Measurements from ENCODE around the gene SLC7A5. TPM values are rescaled to one million over a fixed set of nuclear protein-coding genes. Genes with fewer than 3 reads are reported as not detected.

Gene SLC7A5
- total and polyA plus RNA-seq, 2 of the 13 experiments (the other 11 are each of a cell fraction or from before 2014, with no cell fraction given) = 79.6 to 155 TPM

- ATAC-seq (peak; percentile 85), FAIRE-seq (peak; percentile 98)
- TF ChIP-seq ZNF362 (CRISPR knock-in tag; IDR thresholded peaks at IDR 0.05; ENCODE audit: borderline replicate concordance) = peak; percentile 97
- peak; percentile 90 for TF ChIP-seq KLF12 (CRISPR knock-in tag; IDR thresholded peaks at IDR 0.05; ENCODE audit: borderline replicate concordance)
- TF ChIP-seq, protein P1, sequence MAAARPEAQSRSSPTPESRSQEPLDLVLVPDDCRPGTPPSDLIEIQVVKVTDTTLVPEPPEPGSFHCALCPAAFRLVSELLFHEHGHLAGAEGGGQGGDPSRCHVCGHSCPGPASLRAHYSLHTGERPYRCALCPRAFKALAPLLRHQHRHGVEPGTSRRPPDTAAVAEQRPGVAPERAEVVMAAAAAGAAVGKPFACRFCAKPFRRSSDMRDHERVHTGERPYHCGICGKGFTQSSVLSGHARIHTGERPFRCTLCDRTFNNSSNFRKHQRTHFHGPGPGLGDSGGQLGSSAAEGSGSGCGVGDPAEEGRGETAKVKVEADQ (CRISPR knock-in tag; IDR thresholded peaks at IDR 0.05; ENCODE audit: borderline replicate concordance) = peak; percentile 92
- TF ChIP-seq KAT8 (CRISPR knock-in tag; IDR thresholded peaks at IDR 0.05) = peak; percentile 69
- no peak for TF ChIP-seq CSRNP2 (CRISPR knock-in tag; conservative IDR thresholded peaks at IDR 0.05; ENCODE audit: low read depth)
- TF ChIP-seq U2AF2 (IDR thresholded peaks at IDR 0.05; ENCODE audit: low read depth, low read length) = no peak
- TF ChIP-seq MXD1 (CRISPR knock-in tag; IDR thresholded peaks at IDR 0.05) = no peak; the same call in none of the 2 replicates
- TF ChIP-seq RAD51 (IDR thresholded peaks at IDR 0.05; ENCODE audit: borderline replicate concordance) = peak; percentile 95
- TF ChIP-seq PAF1 (CRISPR knock-in tag; IDR thresholded peaks at IDR 0.05) = 0 out of 2 replicates have a peak, but pooled peaks have one; percentile 76
- TF ChIP-seq, protein P2, sequence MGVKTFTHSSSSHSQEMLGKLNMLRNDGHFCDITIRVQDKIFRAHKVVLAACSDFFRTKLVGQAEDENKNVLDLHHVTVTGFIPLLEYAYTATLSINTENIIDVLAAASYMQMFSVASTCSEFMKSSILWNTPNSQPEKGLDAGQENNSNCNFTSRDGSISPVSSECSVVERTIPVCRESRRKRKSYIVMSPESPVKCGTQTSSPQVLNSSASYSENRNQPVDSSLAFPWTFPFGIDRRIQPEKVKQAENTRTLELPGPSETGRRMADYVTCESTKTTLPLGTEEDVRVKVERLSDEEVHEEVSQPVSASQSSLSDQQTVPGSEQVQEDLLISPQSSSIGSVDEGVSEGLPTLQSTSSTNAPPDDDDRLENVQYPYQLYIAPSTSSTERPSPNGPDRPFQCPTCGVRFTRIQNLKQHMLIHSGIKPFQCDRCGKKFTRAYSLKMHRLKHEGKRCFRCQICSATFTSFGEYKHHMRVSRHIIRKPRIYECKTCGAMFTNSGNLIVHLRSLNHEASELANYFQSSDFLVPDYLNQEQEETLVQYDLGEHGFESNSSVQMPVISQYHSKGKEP (CRISPR knock-in tag; IDR thresholded peaks at IDR 0.05) = no peak
- no peak for TF ChIP-seq MBNL3 (CRISPR knock-in tag; conservative IDR thresholded peaks at IDR 0.05)
- peak; percentile 75; the same call in 1 of the 2 replicates for TF ChIP-seq FOXJ3 (CRISPR knock-in tag; IDR thresholded peaks at IDR 0.05; ENCODE audit: borderline replicate concordance)
Observed at GRCh38 chr16:87847785-87848675, 21.3 kb downstream of the SLC7A5 start.

More at GRCh38 chr16:87847785-87848675, 21.3 kb downstream of the SLC7A5 start:
- POLR2A ChIA-PET = interaction anchor here (0.9 to 9.4 kb wide), 16 partner anchors 9 to 82 kb away, joined by 3 to 399 read pairs (median 6); partner anchors contain the start of genes KLHDC4 and SLC7A5
- H3K27ac ChIP-seq (ENCODE audit: extremely low read length, insufficient read depth, low read length) = peak overlapping the region; percentile 98
- H3K9me3 ChIP-seq (ENCODE audit: low read length) = no peaks in the 10 kb centered on the region
- no peaks in the 10 kb centered on the region for H3K27me3 ChIP-seq (ENCODE audit: control insufficient read depth in 1 of 2, insufficient read depth in 2 of 2, low read length in 2 of 2)
- 10% methylated on average over 17 of the region's 28 CpGs for WGBS (ENCODE audit: low lambda C conversion rate)
- BruUV-seq (replicated peaks) = TSS peak; percentile 44
- H3K9ac ChIP-seq (ENCODE audit: insufficient read depth, low read depth, low read length) = peak overlapping the region; percentile 79
- peak overlapping the region; percentile 73 for H3K4me2 ChIP-seq (ENCODE audit: low read depth, low read length)
- H4K20me1 ChIP-seq (ENCODE audit: insufficient read depth, low read length) = peaks cover 8% of the 10 kb centered on the region; the same call in 1 of the 2 replicates
- H3K79me2 ChIP-seq (ENCODE audit: insufficient read depth, low read length) = peaks cover 80% of the 10 kb centered on the region
- no peak overlapping the region for H2AFZ ChIP-seq (ENCODE audit: low read length)
- peaks cover 99% of the 10 kb centered on the region for H3K4me1 ChIP-seq (ENCODE audit: insufficient read depth, low read length)
- H3K36me3 ChIP-seq (replicated peaks in 1 of 2; ENCODE audit: control insufficient read depth in 1 of 2, insufficient read depth in 2 of 2, low read length in 2 of 2) = peaks cover 41 to 61% of the 10 kb centered on the region in 2 experiments
- CTCF ChIA-PET (ENCODE audit: low intra/inter-chr PET ratio, low total read pairs) = interaction anchor here (4.7 to 5.4 kb wide), 2 partner anchors 23 to 70 kb away, joined by 38 to 47 read pairs; no protein-coding TSS in a partner anchor
- peak; percentile 99 for DNase-seq (ENCODE audit: low spot score)
- in situ Hi-C loops (cut with HindIII; ENCODE audit: extremely low pct_ligation_motif_present, low pct_unique_long_range_greater_than_20kb) (no loop called here), intact Hi-C loops (cut with micrococcal nuclease; ENCODE audit: unreplicated experiment) (loop anchor here (1.0 to 2.0 kb wide), 3 partner anchors 9 to 69 kb away; no protein-coding TSS in a partner anchor)
- H3K4me3 ChIP-seq (replicated peaks in 1 of 3; ENCODE audit: insufficient read depth in 1 of 3, low read depth in 2 of 3, low read length in 3 of 3) = peak overlapping the region in 2 of 3 experiments; percentile 2 to 64; a peak in 2 of 6 replicates
